Fibroblast of pulmonary artery (primary cell): ENCODE data around the gene RGS14.
A peak's percentile ranks its signal among the peaks of the same experiment; 100 is the strongest.

Experiments used
- DNase-seq: peaks from one replicate; pipeline ENCODE4 v3.0.0-alpha.2; 2010; ENCODE audit warnings: low read depth
- H3K4me3 ChIP-seq: replicated peaks from 2 replicates; pipeline ENCODE4 v1.5.1; 2011; ENCODE audit warnings: low read depth, mild to moderate bottlenecking, control low read depth, low read length, moderate library complexity
- CTCF ChIP-seq: IDR thresholded peaks from 2 replicates; pipeline ENCODE4 v1.5.1; 2011; ENCODE audit warnings: mild to moderate bottlenecking, control low read depth, low read length, inconsistent platforms; ENCODE audit errors: missing control alignments

RGS14 gene

GRCh38 chr5:177357459-177358351 lies at the start of gene RGS14:
RGS14 (plus strand) TSS chr5:177357924; CDS start chr5:177358025, 101 bp downstream.
- no peak within 1 kb of the TSS for H3K4me3 ChIP-seq

GRCh38 chr5:177308740-177309139 lies 49.0 kb upstream of the RGS14 start:
- DNase-seq, result no peak
- no peak overlapping the region for H3K4me3 ChIP-seq
- no peak for TF ChIP-seq CTCF

More at GRCh38 chr5:177357459-177358351, at the start of gene RGS14:
- no peak for TF ChIP-seq CTCF
- DNase-seq, result peak; percentile 49

- peak; percentile 75 for DNase-seq
- no peak overlapping the region for H3K4me3 ChIP-seq
- peak; percentile 96 for TF ChIP-seq CTCF
Observed at GRCh38 chr5:177309351-177310191, 48.2 kb upstream of the RGS14 start.

GRCh38 chr5:177310332-177310731 lies 47.4 kb upstream of the RGS14 start:
- TF ChIP-seq CTCF, result no peak
- peak overlapping the region; percentile 63 for H3K4me3 ChIP-seq

GRCh38 chr5:177310757-177311391 lies 46.9 kb upstream of the RGS14 start:
- H3K4me3 ChIP-seq, result peak overlapping the region; percentile 63
- TF ChIP-seq CTCF, result no peak
- peak; percentile 27 for DNase-seq

More at GRCh38 chr5:177310332-177310731, 47.4 kb upstream of the RGS14 start:
- DNase-seq, result no peak

- peak overlapping the region; percentile 63 for H3K4me3 ChIP-seq
- DNase-seq, result no peak
- TF ChIP-seq CTCF, result no peak
Observed at GRCh38 chr5:177311392-177311722, 46.4 kb upstream of the RGS14 start.
